K562 (cell line): ENCODE results near the gene SLC30A3. TPM values are rescaled to one million over a fixed set of nuclear protein-coding genes. Genes with fewer than 3 reads are reported as not detected.
"Not testable (repeated sequence)": the region's sequence is repeated elsewhere in the genome, so short reads cannot be mapped to it uniquely, and the experiment has no call there.

Source experiments
- ATAC-seq: fragments of 200-7000 bp; cut with Tn5 transposase; 3 replicates; pipeline ENCODE4 v1.9.1; 2020; ENCODE audit warnings: moderate library complexity
- BruUV-seq: library from RNA; stranded (reverse); fragments of 400-500 nt; replicated peaks from 2 replicates; lab custom pipeline; 2021; lab: Mats Ljungman, UMichigan
- CTCF ChIA-PET: fragments of 300-600 bp; formaldehyde crosslinking; extraction: SDS; loops from one replicate; lab custom pipeline; 2021; ENCODE audit warnings: low intra/inter-chr PET ratio; lab: Yijun Ruan, JAX
- POLR2A ChIA-PET: fragments of 300-600, 350-650 bp; sonication (Branson Sonifier 250); formaldehyde crosslinking; extraction: SDS; loops from one replicate; lab custom pipeline; 2021; ENCODE audit warnings: antibody characterized with exemption, inconsistent platforms; lab: Yijun Ruan, JAX
- DNase-seq, 4 experiments: peaks; one replicate each; pipeline versions ENCODE4 v3.0.0 to v3.0.0-alpha.2; 2011 to 2018; ENCODE audit warnings: low spot score in 3 of 4, mixed read lengths in 3 of 4; ENCODE audit errors: extremely low read depth in 1 of 4
- FAIRE-seq: peaks from 2 replicates; lab custom pipeline; 2011; peaks lifted over from hg19 to GRCh38; lab: Jason Lieb, UNC
- H2AFZ ChIP-seq: 2 replicates; pipeline ENCODE4 v1.6.0; 2011; ENCODE audit warnings: low read depth, low read length, control low read depth, inconsistent platforms
- H3K27ac ChIP-seq: fragments of 200-600 bp; 3 replicates; pipeline ENCODE4 v1.8.0; 2011; ENCODE audit warnings: low read depth, mild to moderate bottlenecking, control low read depth, inconsistent platforms, low read length, moderate library complexity, mixed read lengths; ENCODE audit errors: extremely low read depth
- H3K27me3 ChIP-seq, 2 experiments: fragments of 300-600 bp in 1 of 2; 2 replicates in 1 of 2; 3 replicates in 1 of 2; pipeline versions ENCODE4 v1.6.0 to v1.8.0; 2011; ENCODE audit warnings: inconsistent platforms in 2 of 2, low read length in 2 of 2, mild to moderate bottlenecking in 1 of 2, mixed read lengths in 1 of 2, moderate library complexity in 1 of 2; ENCODE audit not compliant: control insufficient read depth in 2 of 2, insufficient read depth in 2 of 2
- H3K36me3 ChIP-seq: fragments of 300-600 bp; 3 replicates; pipeline ENCODE4 v1.8.0; 2011; ENCODE audit warnings: mild to moderate bottlenecking, low read length, inconsistent platforms; ENCODE audit not compliant: control insufficient read depth, insufficient read depth
- H3K4me1 ChIP-seq, 2 experiments: fragments of 200-600 bp in 1 of 2; replicated peaks in 1 of 2; 2 replicates in 1 of 2; 3 replicates in 1 of 2; pipeline versions ENCODE4 v1.5.1 to v1.8.0; 2011; ENCODE audit warnings: inconsistent platforms in 2 of 2, low read length in 2 of 2, mild to moderate bottlenecking in 1 of 2, mixed read lengths in 1 of 2, moderate library complexity in 1 of 2; ENCODE audit not compliant: control insufficient read depth in 2 of 2, insufficient read depth in 2 of 2
- H3K4me2 ChIP-seq: 2 replicates; pipeline ENCODE4 v1.6.1; 2011; ENCODE audit warnings: low read length, control low read depth, inconsistent platforms, mixed read lengths; ENCODE audit not compliant: insufficient read depth
- H3K4me3 ChIP-seq: fragments of 200-600 bp; sonication (generic), shearing (Covaris generic); 2 replicates; pipeline ENCODE4 v1.5.1; 2016; ENCODE audit warnings: control low read depth, inconsistent platforms
- H3K79me2 ChIP-seq: fragments of 200-600 bp; 3 replicates; pipeline ENCODE4 v1.8.0; 2011; ENCODE audit warnings: low read length, inconsistent platforms; ENCODE audit not compliant: control insufficient read depth, insufficient read depth
- H3K9ac ChIP-seq, 2 experiments: 2 replicates each; pipeline versions ENCODE4 v1.6.0 to v1.6.1; 2011; ENCODE audit warnings: low read depth in 2 of 2, low read length in 2 of 2, control low read depth in 1 of 2, inconsistent platforms in 1 of 2, mild to moderate bottlenecking in 1 of 2, mixed read lengths in 1 of 2; ENCODE audit not compliant: insufficient read depth in 1 of 2
- H3K9me1 ChIP-seq: one replicate; pipeline ENCODE4 v1.6.0; 2011; ENCODE audit warnings: inconsistent platforms, mild to moderate bottlenecking, low read length, moderate library complexity; ENCODE audit not compliant: control insufficient read depth, insufficient read depth
- H3K9me3 ChIP-seq: replicated peaks from 2 replicates; pipeline ENCODE4 v1.5.1; 2011; ENCODE audit warnings: low read depth, low read length, inconsistent platforms; ENCODE audit not compliant: control insufficient read depth, insufficient read depth
- H4K20me1 ChIP-seq: replicated peaks from 2 replicates; pipeline ENCODE4 v1.6.1; 2011; ENCODE audit warnings: low read length, inconsistent platforms, mixed read lengths; ENCODE audit not compliant: control insufficient read depth, insufficient read depth
- WGBS: fragments of 100-300 bp; shearing (Covaris generic); methylation state at CpG from one replicate; pipeline ENCODE4 v1.1.6; 2016; ENCODE audit warnings: low coverage, mixed read lengths; ENCODE audit not compliant: insufficient coverage; ENCODE audit errors: missing lambda C conversion rate; 5-methylcytosine and 5-hydroxymethylcytosine counted together
- in situ Hi-C: fragments of 300-500 bp; cut with MboI; formaldehyde crosslinking; loops from 4 replicates; pipeline ENCODE4 v1.15.0; 2018; ENCODE audit warnings: inconsistent platforms, mixed read lengths
- intact Hi-C: fragments of 100-400 bp; cut with micrococcal nuclease; formaldehyde crosslinking; loops from 2 replicates; pipeline ENCODE4 v1.14.2; 2022
- polyA plus RNA-seq, 8 experiments: library from polyadenylated mRNA; depleted of rRNA in 4 of 8; stranded (reverse) in 5 of 8; unstranded in 3 of 8; fragments of >200 nt; fragmentation: Nextera tagmentation in 2 of 8; fragmentation: Illumina TruSeq in 1 of 8; extraction: Ambion mirVana in 2 of 8; extraction: Trizol in 1 of 8; gene quantifications; 2 replicates each; pipeline versions ENCODE4 v1.2.1 to v1.2.3, GENCODE V29; 2011 to 2014; ENCODE audit warnings: inconsistent platforms in 1 of 8, missing spikeins in 1 of 8
- total RNA-seq, 7 experiments: library from RNA; depleted of rRNA in 6 of 7; stranded (reverse); fragments of >200 nt in 6 of 7; fragmentation: Illumina TruSeq in 2 of 7; extraction: Trizol in 2 of 7; gene quantifications; 2 replicates each; pipeline versions ENCODE4 v1.2.1 to v1.2.3, GENCODE V29; 2011 to 2021; ENCODE audit warnings: low replicate concordance in 1 of 7
- TF ChIP-seq, protein P1 (sequence below): sonication (generic); formaldehyde crosslinking; IDR thresholded peaks from 2 replicates; pipeline ENCODE4 v1.8.0; 2022; ENCODE audit warnings: missing genetic modification reagents, mild to moderate bottlenecking, moderate library complexity, borderline replicate concordance

Gene SLC30A3
- total and polyA plus RNA-seq, 9 of the 15 experiments (the other 6 are each of a cell fraction or from before 2014, with no cell fraction given): 0.03 to 2.7 (median 0.89) TPM; not detected in 1

DNA sequence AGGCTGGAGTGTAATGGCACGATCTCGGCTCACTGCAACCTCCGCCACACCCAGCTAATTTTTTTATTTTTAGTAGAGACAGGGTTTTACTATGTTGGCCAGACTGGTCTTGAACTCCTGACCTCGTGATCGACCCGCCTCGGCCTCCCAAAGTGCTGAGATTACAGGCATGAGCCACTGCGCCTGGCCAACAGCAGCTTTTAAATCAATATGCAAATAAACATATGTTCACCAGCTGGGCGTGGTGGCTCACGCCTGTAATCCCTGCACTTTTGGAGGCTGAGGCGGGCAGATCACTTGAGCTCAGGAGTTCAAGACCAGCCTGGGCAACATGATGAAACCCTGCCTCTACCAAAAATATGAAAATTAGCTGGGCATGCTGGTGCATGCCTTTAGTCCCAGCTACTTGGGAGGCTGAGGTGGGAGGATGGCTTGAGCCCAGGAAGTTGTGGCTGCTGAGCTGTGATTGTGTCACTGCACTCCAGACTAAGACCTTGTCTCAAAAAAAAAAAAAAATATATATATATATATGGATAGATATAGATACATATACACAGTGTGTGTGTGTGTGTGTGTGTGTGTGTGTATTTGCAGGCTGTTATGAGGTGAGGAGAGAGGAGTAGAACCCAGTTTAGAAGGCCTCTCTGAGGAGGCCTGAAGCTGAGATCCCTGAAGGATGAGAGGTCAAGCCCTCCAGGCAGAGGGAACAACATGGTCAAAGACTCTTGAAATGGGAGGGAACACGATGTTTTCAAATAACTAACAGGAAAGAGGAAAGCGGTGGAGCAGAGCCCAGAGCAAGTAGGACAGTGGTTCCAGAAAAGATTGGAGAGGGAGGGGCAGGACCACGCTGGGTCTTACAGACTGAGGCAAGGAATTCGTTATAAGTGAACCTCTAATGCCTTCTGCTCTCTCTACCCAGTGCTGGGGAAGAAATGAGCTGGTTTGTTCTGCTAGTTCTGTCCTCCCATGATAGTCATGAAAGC lies 10.0 kb upstream of the SLC30A3 start:
- H3K9me3 ChIP-seq, CTCF ChIA-PET, H3K4me2 ChIP-seq, in situ Hi-C loops, FAIRE-seq, H2AFZ ChIP-seq, H4K20me1 ChIP-seq, H3K36me3 ChIP-seq, intact Hi-C loops, ATAC-seq, H3K27ac ChIP-seq, H3K79me2 ChIP-seq, H3K4me3 ChIP-seq, H3K9ac ChIP-seq, DNase-seq, H3K27me3 ChIP-seq, H3K9me1 ChIP-seq, BruUV-seq: not testable (repeated sequence)
- POLR2A ChIA-PET: interaction anchor here (0.6 to 1.2 kb wide), 4 partner anchors 13 to 160 kb away, joined by 3 to 5 read pairs (median 3); no protein-coding TSS in a partner anchor
- WGBS: 37% methylated on average over 15 of the region's 15 CpGs
- TF ChIP-seq, protein P1, sequence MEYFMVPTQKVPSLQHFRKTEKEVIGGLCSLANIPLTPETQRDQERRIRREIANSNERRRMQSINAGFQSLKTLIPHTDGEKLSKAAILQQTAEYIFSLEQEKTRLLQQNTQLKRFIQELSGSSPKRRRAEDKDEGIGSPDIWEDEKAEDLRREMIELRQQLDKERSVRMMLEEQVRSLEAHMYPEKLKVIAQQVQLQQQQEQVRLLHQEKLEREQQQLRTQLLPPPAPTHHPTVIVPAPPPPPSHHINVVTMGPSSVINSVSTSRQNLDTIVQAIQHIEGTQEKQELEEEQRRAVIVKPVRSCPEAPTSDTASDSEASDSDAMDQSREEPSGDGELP (CRISPR knock-in tag): peak; percentile 15; the same call in 1 of the 2 replicates
- H3K4me1 ChIP-seq: peaks cover 10 to 19% of the 10 kb centered on the region in 2 experiments
